Measurements from ENCODE around the gene ASCC1. TPM values are rescaled to one million over a fixed set of nuclear protein-coding genes. Genes with fewer than 3 reads are reported as not detected.

Gene ASCC1
- total RNA-seq, 1 donor from 2014 or later = 33.9 TPM

- Histone ChIP-seq H3K9ac (ENCODE audit: low read length) (no peak overlapping the region), H3K79me2 (ENCODE audit: insufficient read depth, low read length) (no peaks in the 10 kb centered on the region), H3K27me3 (ENCODE audit: insufficient read depth, low read length) (no peaks in the 10 kb centered on the region), H3K4me1 (ENCODE audit: insufficient read depth, low read length) (no peaks in the 10 kb centered on the region), H4K20me1 (ENCODE audit: insufficient read depth, low read length) (no peaks in the 10 kb centered on the region), H3K36me3 (ENCODE audit: insufficient read depth, low read length) (no peaks in the 10 kb centered on the region), H3K4me3 (ENCODE audit: insufficient read depth, low read depth, low read length) (no peak overlapping the region), H3K4me2 (ENCODE audit: low read length) (no peak overlapping the region), H3K27ac (ENCODE audit: low read depth, low read length) (no peak overlapping the region), H2AFZ (ENCODE audit: low read depth, low read length) (no peak overlapping the region), H3K9me3 (ENCODE audit: insufficient read depth, low read depth, low read length) (no peaks in the 10 kb centered on the region)
- DNase-seq (ENCODE audit: low read depth) (no peak), FAIRE-seq (no peak)
- Mint-ChIP-seq H3K4me3 (ENCODE audit: unreplicated experiment) (no peak overlapping the region), H3K27ac (ENCODE audit: unreplicated experiment) (no peak overlapping the region), H3K9me3 (ENCODE audit: unreplicated experiment) (no peaks in the 10 kb centered on the region), H3K4me1 (ENCODE audit: low read depth, unreplicated experiment) (no peaks in the 10 kb centered on the region), H3K36me3 (ENCODE audit: low read depth, unreplicated experiment) (peaks cover 14% of the 10 kb centered on the region), H3K27me3 (ENCODE audit: low read depth, unreplicated experiment) (no peaks in the 10 kb centered on the region)
- no peak for TF ChIP-seq EZH2 (IDR thresholded peaks at IDR 0.05; ENCODE audit: insufficient read depth, low read length)
- TF ChIP-seq, protein P1, sequence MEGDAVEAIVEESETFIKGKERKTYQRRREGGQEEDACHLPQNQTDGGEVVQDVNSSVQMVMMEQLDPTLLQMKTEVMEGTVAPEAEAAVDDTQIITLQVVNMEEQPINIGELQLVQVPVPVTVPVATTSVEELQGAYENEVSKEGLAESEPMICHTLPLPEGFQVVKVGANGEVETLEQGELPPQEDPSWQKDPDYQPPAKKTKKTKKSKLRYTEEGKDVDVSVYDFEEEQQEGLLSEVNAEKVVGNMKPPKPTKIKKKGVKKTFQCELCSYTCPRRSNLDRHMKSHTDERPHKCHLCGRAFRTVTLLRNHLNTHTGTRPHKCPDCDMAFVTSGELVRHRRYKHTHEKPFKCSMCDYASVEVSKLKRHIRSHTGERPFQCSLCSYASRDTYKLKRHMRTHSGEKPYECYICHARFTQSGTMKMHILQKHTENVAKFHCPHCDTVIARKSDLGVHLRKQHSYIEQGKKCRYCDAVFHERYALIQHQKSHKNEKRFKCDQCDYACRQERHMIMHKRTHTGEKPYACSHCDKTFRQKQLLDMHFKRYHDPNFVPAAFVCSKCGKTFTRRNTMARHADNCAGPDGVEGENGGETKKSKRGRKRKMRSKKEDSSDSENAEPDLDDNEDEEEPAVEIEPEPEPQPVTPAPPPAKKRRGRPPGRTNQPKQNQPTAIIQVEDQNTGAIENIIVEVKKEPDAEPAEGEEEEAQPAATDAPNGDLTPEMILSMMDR (IDR thresholded peaks at IDR 0.05; ENCODE audit: insufficient read depth, low read depth, low read length) = no peak
Observed at GRCh38 chr10:72204296-72204695, 11.8 kb downstream of the ASCC1 start.

DNA sequence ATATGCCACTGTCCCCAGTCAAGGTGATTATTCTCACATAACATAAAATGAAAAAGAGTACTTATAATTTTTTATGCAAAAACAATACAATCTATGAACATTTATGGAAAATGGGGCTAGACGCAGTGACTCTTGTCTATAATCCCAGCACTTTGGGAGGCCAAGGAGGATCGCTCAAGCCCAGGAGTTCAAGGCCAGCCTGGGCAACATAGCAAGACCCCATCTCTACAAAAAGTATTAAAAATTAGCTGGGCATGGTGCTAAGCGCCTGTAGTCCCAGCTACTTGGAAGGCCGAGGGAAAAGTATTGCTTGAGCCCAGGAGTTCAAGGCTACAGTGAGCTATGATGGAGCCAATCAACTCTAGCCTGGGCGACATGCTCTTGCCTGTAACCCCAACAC lies 14.8 kb downstream of the ASCC1 start:
- Histone ChIP-seq H3K4me1 (ENCODE audit: insufficient read depth, low read length) (no peaks in the 10 kb centered on the region), H3K9me3 (ENCODE audit: insufficient read depth, low read depth, low read length) (no peaks in the 10 kb centered on the region), H3K27ac (ENCODE audit: low read depth, low read length) (no peak overlapping the region), H3K27me3 (ENCODE audit: insufficient read depth, low read length) (no peaks in the 10 kb centered on the region), H3K9ac (ENCODE audit: low read length) (no peak overlapping the region), H3K79me2 (ENCODE audit: insufficient read depth, low read length) (no peaks in the 10 kb centered on the region), H3K4me3 (ENCODE audit: insufficient read depth, low read depth, low read length) (no peak overlapping the region), H4K20me1 (ENCODE audit: insufficient read depth, low read length) (no peaks in the 10 kb centered on the region), H3K36me3 (ENCODE audit: insufficient read depth, low read length) (no peaks in the 10 kb centered on the region), H3K4me2 (ENCODE audit: low read length) (no peak overlapping the region), H2AFZ (ENCODE audit: low read depth, low read length) (no peak overlapping the region)
- DNase-seq (ENCODE audit: low read depth) = no peak
- TF ChIP-seq, protein P1 (IDR thresholded peaks at IDR 0.05; ENCODE audit: insufficient read depth, low read depth, low read length) = no peak
- TF ChIP-seq EZH2 (IDR thresholded peaks at IDR 0.05; ENCODE audit: insufficient read depth, low read length) = no peak
- no peak overlapping the region for H3K4me3 Mint-ChIP-seq (ENCODE audit: unreplicated experiment)
- no peak overlapping the region for H3K27ac Mint-ChIP-seq (ENCODE audit: unreplicated experiment)
- H3K4me1 Mint-ChIP-seq (ENCODE audit: low read depth, unreplicated experiment) = peaks cover 2% of the 10 kb centered on the region
- H3K27me3 Mint-ChIP-seq (ENCODE audit: low read depth, unreplicated experiment) = no peaks in the 10 kb centered on the region
- H3K36me3 Mint-ChIP-seq (ENCODE audit: low read depth, unreplicated experiment) = peaks cover 13% of the 10 kb centered on the region
- H3K9me3 Mint-ChIP-seq (ENCODE audit: unreplicated experiment) = no peaks in the 10 kb centered on the region
- no peak for FAIRE-seq

DNA sequence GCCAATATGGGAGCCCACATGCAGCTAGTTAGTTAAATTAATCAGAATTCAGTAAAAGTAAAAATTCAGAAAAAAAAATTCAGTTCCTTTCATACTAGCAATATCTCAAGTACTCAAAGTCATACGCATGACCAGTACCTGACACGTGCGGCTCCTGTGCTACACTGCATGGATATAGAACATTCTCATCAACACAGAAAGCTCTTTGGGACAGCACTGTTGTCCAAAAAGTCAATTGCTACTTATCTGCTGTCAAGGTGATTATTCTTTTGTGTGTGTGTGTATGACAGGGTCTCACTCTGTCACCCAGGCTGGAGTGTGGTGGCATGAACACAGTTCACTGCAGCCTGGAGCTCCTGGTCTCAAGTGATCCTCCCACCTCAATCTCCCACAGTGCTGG lies 15.2 kb downstream of the ASCC1 start:
- peaks cover 13% of the 10 kb centered on the region for H3K36me3 Mint-ChIP-seq (ENCODE audit: low read depth, unreplicated experiment)
- no peak for TF ChIP-seq EZH2 (IDR thresholded peaks at IDR 0.05; ENCODE audit: insufficient read depth, low read length)
- TF ChIP-seq, protein P1 (IDR thresholded peaks at IDR 0.05; ENCODE audit: insufficient read depth, low read depth, low read length) = no peak
- H3K27me3 Mint-ChIP-seq (ENCODE audit: low read depth, unreplicated experiment) = no peaks in the 10 kb centered on the region
- Histone ChIP-seq H3K9ac (ENCODE audit: low read length) (no peak overlapping the region), H3K4me3 (ENCODE audit: insufficient read depth, low read depth, low read length) (no peak overlapping the region), H3K27ac (ENCODE audit: low read depth, low read length) (no peak overlapping the region), H3K4me1 (ENCODE audit: insufficient read depth, low read length) (no peaks in the 10 kb centered on the region), H3K27me3 (ENCODE audit: insufficient read depth, low read length) (no peaks in the 10 kb centered on the region), H3K9me3 (ENCODE audit: insufficient read depth, low read depth, low read length) (no peaks in the 10 kb centered on the region), H3K79me2 (ENCODE audit: insufficient read depth, low read length) (no peaks in the 10 kb centered on the region), H3K4me2 (ENCODE audit: low read length) (no peak overlapping the region), H4K20me1 (ENCODE audit: insufficient read depth, low read length) (no peaks in the 10 kb centered on the region), H3K36me3 (ENCODE audit: insufficient read depth, low read length) (no peaks in the 10 kb centered on the region), H2AFZ (ENCODE audit: low read depth, low read length) (no peak overlapping the region)
- H3K4me1 Mint-ChIP-seq (ENCODE audit: low read depth, unreplicated experiment) = peaks cover 2% of the 10 kb centered on the region
- H3K9me3 Mint-ChIP-seq (ENCODE audit: unreplicated experiment) = no peaks in the 10 kb centered on the region
- no peak for FAIRE-seq
- no peak for DNase-seq (ENCODE audit: low read depth)
- no peak overlapping the region for H3K4me3 Mint-ChIP-seq (ENCODE audit: unreplicated experiment)
- no peak overlapping the region for H3K27ac Mint-ChIP-seq (ENCODE audit: unreplicated experiment)
